Ascending aorta (tissue), 2 donors: ENCODE results near the gene FALEC. TPM values are rescaled to one million over a fixed set of nuclear protein-coding genes. Genes with fewer than 3 reads are reported as not detected.
A peak's percentile ranks its signal among the peaks of the same experiment; 100 is the strongest.
"Not testable (repeated sequence)": the region's sequence is repeated elsewhere in the genome, so short reads cannot be mapped to it uniquely, and the experiment has no call there.

Experiments
- DNase-seq, 2 donors: peaks; one replicate each; pipeline ENCODE4 v3.0.0-alpha.2; 2019; ENCODE audit warnings: low spot score in 2 of 2
- H3K27ac ChIP-seq, 2 donors: fragments of 200-600 bp; sonication (generic); one replicate each; pipeline ENCODE4 v1.5.1; 2016 to 2017; ENCODE audit warnings: mild to moderate bottlenecking in 1 of 2
- H3K27me3 ChIP-seq: fragments of 200-600 bp; sonication (generic); one replicate; pipeline ENCODE4 v1.5.1; 2017
- H3K36me3 ChIP-seq, 2 donors: fragments of 200-600 bp; sonication (generic); one replicate each; pipeline ENCODE4 v1.5.1; 2016
- H3K4me1 ChIP-seq, 2 donors: fragments of 200-600 bp; sonication (generic); one replicate each; pipeline ENCODE4 v1.5.1; 2016 to 2017; ENCODE audit warnings: mild to moderate bottlenecking in 1 of 2
- H3K4me3 ChIP-seq, 2 donors: fragments of 200-600 bp; sonication (generic); one replicate each; pipeline ENCODE4 v1.5.1; 2016 to 2017; ENCODE audit warnings: mild to moderate bottlenecking in 1 of 2
- H3K9me3 ChIP-seq, 2 donors: fragments of 200-600 bp; sonication (generic); one replicate each; pipeline ENCODE4 v1.5.1; 2016
- CTCF ChIP-seq, 3 experiments: fragments of 200-600 bp in 2 of 3; fragments of 450-650 bp in 1 of 3; sonication (generic) in 2 of 3; IDR thresholded peaks; one replicate each; pipeline ENCODE4 v1.5.1; 2016 to 2019; ENCODE audit warnings: antibody characterized with exemption in 3 of 3, mild to moderate bottlenecking in 1 of 3, moderate library complexity in 1 of 3
- intact Hi-C: fragments of 100-400 bp; cut with DNase I; formaldehyde crosslinking; loops from one replicate; pipeline ENCODE4 v1.15.1; 2023
- total RNA-seq: library from RNA; depleted of rRNA; stranded (reverse); fragments of >200 nt; gene quantifications from one replicate; pipeline ENCODE4 v1.1.0, GENCODE V29; 2016

The FALEC gene
- total RNA-seq, 1 donor from 2014 or later = not detected

GRCh38 chr1:150567717-150568593 lies 52.4 kb downstream of the FALEC start:
- no peak for TF ChIP-seq CTCF (IDR thresholded peaks at IDR 0.05)
- DNase-seq = peak; percentile 74 to 97
- intact Hi-C loops = no loop called here
- Histone ChIP-seq H3K36me3 (peaks cover 6 to 16% of the 10 kb centered on the region in 2 donors), H3K27ac (peak overlapping the region; percentile 98 to 100), H3K4me3 (peak overlapping the region; percentile 41 to 93), H3K27me3 (no peaks in the 10 kb centered on the region), H3K9me3 (no peaks in the 10 kb centered on the region), H3K4me1 (peaks cover 74 to 90% of the 10 kb centered on the region in 2 donors)

- no peak for TF ChIP-seq CTCF (IDR thresholded peaks at IDR 0.05)
- no peaks in the 10 kb centered on the region for H3K9me3 ChIP-seq
- peak overlapping the region in 1 of 2 donors; percentile 93 for H3K4me3 ChIP-seq
- no peak for DNase-seq
- H3K4me1 ChIP-seq = peaks cover 72 to 90% of the 10 kb centered on the region in 2 donors
- intact Hi-C loops = no loop called here
- H3K27ac ChIP-seq = peak overlapping the region; percentile 98 to 100
- peaks cover 12 to 23% of the 10 kb centered on the region in 2 donors for H3K36me3 ChIP-seq
- H3K27me3 ChIP-seq = no peaks in the 10 kb centered on the region
These were observed 53.0 kb downstream of the FALEC start for GRCh38 chr1:150568594-150568966.

- peaks cover 45 to 68% of the 10 kb centered on the region in 2 donors for H3K36me3 ChIP-seq
- no peaks in the 10 kb centered on the region for H3K9me3 ChIP-seq
- peak overlapping the region; percentile 98 to 100 for H3K27ac ChIP-seq
- TF ChIP-seq CTCF (IDR thresholded peaks at IDR 0.05) = no peak
- intact Hi-C loops = no loop called here
- no peaks in the 10 kb centered on the region for H3K27me3 ChIP-seq
- peaks cover 36 to 60% of the 10 kb centered on the region in 2 donors for H3K4me1 ChIP-seq
- H3K4me3 ChIP-seq = peak overlapping the region; percentile 93 to 94
- peak in 1 of 2 donors; percentile 54 for DNase-seq
These were observed 57.5 kb downstream of the FALEC start for GRCh38 chr1:150572918-150573647.

GRCh38 chr1:150573648-150574071 lies 58.1 kb downstream of the FALEC start:
- Histone ChIP-seq H3K36me3 (peaks cover 45 to 73% of the 10 kb centered on the region in 2 donors), H3K27ac (peak overlapping the region; percentile 98 to 100), H3K4me3 (peak overlapping the region; percentile 93 to 94), H3K4me1 (peaks cover 33 to 56% of the 10 kb centered on the region in 2 donors)
- H3K9me3 ChIP-seq, H3K27me3 ChIP-seq, intact Hi-C loops: not testable (repeated sequence)
- DNase-seq = peak in 1 of 2 donors; percentile 64

GRCh38 chr1:150574260-150575071 lies 58.9 kb downstream of the FALEC start:
- Histone ChIP-seq H3K4me3 (peak overlapping the region; percentile 93 to 94), H3K9me3 (no peaks in the 10 kb centered on the region), H3K27me3 (no peaks in the 10 kb centered on the region), H3K36me3 (peaks cover 45 to 80% of the 10 kb centered on the region in 2 donors), H3K27ac (peak overlapping the region; percentile 98 to 100), H3K4me1 (peaks cover 31 to 51% of the 10 kb centered on the region in 2 donors)
- DNase-seq = peak in 1 of 2 donors; percentile 52
- intact Hi-C loops = no loop called here
- TF ChIP-seq CTCF (IDR thresholded peaks at IDR 0.05) = no peak
